ENCODE measurements around the gene TRPM6. TPM values are rescaled to one million over a fixed set of nuclear protein-coding genes. Genes with fewer than 3 reads are reported as not detected.

TRPM6 gene
- total and polyA plus RNA-seq, 2 experiments from 2014 or later = 0.23 to 0.87 TPM

GRCh38 chr9:74742191-74742790, 145.4 kb downstream of the TRPM6 start (continued):
- TF ChIP-seq NANOG (IDR thresholded peaks at IDR 0.05; ENCODE audit: borderline replicate concordance) (no peak), ZNF114 (CRISPR knock-in tag; IDR thresholded peaks at IDR 0.05) (no peak), JUNB (IDR thresholded peaks at IDR 0.05; ENCODE audit: unreplicated experiment) (no peak), POLR2AphosphoS5 (IDR thresholded peaks at IDR 0.05; ENCODE audit: low read depth) (no peak), CTCF (conservative IDR thresholded peaks at IDR 0.05; ENCODE audit: low read depth in 2 of 2) (no peak), STAT1 (IDR thresholded peaks at IDR 0.05; ENCODE audit: unreplicated experiment) (no peak), ZNF331 (CRISPR knock-in tag; IDR thresholded peaks at IDR 0.05; ENCODE audit: low read depth) (no peak)
- TF ChIP-seq, protein P1, sequence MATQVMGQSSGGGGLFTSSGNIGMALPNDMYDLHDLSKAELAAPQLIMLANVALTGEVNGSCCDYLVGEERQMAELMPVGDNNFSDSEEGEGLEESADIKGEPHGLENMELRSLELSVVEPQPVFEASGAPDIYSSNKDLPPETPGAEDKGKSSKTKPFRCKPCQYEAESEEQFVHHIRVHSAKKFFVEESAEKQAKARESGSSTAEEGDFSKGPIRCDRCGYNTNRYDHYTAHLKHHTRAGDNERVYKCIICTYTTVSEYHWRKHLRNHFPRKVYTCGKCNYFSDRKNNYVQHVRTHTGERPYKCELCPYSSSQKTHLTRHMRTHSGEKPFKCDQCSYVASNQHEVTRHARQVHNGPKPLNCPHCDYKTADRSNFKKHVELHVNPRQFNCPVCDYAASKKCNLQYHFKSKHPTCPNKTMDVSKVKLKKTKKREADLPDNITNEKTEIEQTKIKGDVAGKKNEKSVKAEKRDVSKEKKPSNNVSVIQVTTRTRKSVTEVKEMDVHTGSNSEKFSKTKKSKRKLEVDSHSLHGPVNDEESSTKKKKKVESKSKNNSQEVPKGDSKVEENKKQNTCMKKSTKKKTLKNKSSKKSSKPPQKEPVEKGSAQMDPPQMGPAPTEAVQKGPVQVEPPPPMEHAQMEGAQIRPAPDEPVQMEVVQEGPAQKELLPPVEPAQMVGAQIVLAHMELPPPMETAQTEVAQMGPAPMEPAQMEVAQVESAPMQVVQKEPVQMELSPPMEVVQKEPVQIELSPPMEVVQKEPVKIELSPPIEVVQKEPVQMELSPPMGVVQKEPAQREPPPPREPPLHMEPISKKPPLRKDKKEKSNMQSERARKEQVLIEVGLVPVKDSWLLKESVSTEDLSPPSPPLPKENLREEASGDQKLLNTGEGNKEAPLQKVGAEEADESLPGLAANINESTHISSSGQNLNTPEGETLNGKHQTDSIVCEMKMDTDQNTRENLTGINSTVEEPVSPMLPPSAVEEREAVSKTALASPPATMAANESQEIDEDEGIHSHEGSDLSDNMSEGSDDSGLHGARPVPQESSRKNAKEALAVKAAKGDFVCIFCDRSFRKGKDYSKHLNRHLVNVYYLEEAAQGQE (IDR thresholded peaks at IDR 0.05; ENCODE audit: unreplicated experiment) = no peak

- no peaks in the 10 kb centered on the region for H3F3A ChIP-seq (replicated peaks; ENCODE audit: low read depth)
- no peaks in the 10 kb centered on the region for H3K9me3 Mint-ChIP-seq
- no peak for DNase-seq (ENCODE audit: low spot score)
- no peaks in the 10 kb centered on the region for H4K20me1 ChIP-seq (replicated peaks; ENCODE audit: insufficient read depth)
- H3K79me2 ChIP-seq (replicated peaks; ENCODE audit: insufficient read depth) = no peaks in the 10 kb centered on the region
- no peak overlapping the region for H3K27ac ChIP-seq (ENCODE audit: low read depth)
- no peak overlapping the region for H3K27ac Mint-ChIP-seq
- H3K27me3 Mint-ChIP-seq (ENCODE audit: insufficient read depth, low read depth, poor library complexity) = no peaks in the 10 kb centered on the region
- no peaks in the 10 kb centered on the region for H3K27me3 ChIP-seq (ENCODE audit: insufficient read depth)
- no peaks in the 10 kb centered on the region for H3K36me3 ChIP-seq (ENCODE audit: insufficient read depth)
- no peaks in the 10 kb centered on the region for H3K9me2 ChIP-seq (ENCODE audit: insufficient read depth)
- H3K4me3 ChIP-seq = no peak overlapping the region
- no peak overlapping the region for H2AFZ ChIP-seq
- no peaks in the 10 kb centered on the region for H3K4me1 ChIP-seq (ENCODE audit: insufficient read depth)
- no peaks in the 10 kb centered on the region for H3K36me3 Mint-ChIP-seq (ENCODE audit: low read depth)
- H3K4me2 ChIP-seq = no peak overlapping the region
- no peak overlapping the region for H3K4me3 Mint-ChIP-seq
- ATAC-seq = no peak
- peaks cover 9% of the 10 kb centered on the region; the same call in 2 of the 3 replicates for H3K4me1 Mint-ChIP-seq
- TF ChIP-seq NANOG (IDR thresholded peaks at IDR 0.05; ENCODE audit: borderline replicate concordance) (no peak), ZNF331 (CRISPR knock-in tag; IDR thresholded peaks at IDR 0.05; ENCODE audit: low read depth) (no peak), CTCF (conservative IDR thresholded peaks at IDR 0.05; ENCODE audit: low read depth in 2 of 2) (no peak)
- TF ChIP-seq, protein P2, sequence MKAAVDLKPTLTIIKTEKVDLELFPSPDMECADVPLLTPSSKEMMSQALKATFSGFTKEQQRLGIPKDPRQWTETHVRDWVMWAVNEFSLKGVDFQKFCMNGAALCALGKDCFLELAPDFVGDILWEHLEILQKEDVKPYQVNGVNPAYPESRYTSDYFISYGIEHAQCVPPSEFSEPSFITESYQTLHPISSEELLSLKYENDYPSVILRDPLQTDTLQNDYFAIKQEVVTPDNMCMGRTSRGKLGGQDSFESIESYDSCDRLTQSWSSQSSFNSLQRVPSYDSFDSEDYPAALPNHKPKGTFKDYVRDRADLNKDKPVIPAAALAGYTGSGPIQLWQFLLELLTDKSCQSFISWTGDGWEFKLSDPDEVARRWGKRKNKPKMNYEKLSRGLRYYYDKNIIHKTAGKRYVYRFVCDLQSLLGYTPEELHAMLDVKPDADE (IDR thresholded peaks at IDR 0.05) = no peak
These were observed 151.1 kb downstream of the TRPM6 start for GRCh38 chr9:74736646-74737045.
